Measurements from ENCODE around the gene MSANTD2.
A peak's percentile ranks its signal among the peaks of the same experiment; 100 is the strongest.

MSANTD2 gene

GRCh38 chr11:124756753-124757227, 43.4 kb downstream of the MSANTD2 start:
- Histone ChIP-seq H3K36me3 (ENCODE audit: control insufficient read depth, low read depth, low read length) (no peaks in the 10 kb centered on the region), H3K4me3 (ENCODE audit: low read length) (no peak overlapping the region), H3K27ac (ENCODE audit: low read length) (no peak overlapping the region), H3K27me3 (ENCODE audit: control insufficient read depth, insufficient read depth, low read length) (peaks cover 100% of the 10 kb centered on the region), H3K4me1 (ENCODE audit: control insufficient read depth, low read depth, low read length) (peaks cover 14% of the 10 kb centered on the region), H3K9ac (ENCODE audit: low read length) (no peak overlapping the region), H3K9me3 (ENCODE audit: control insufficient read depth, low read depth, low read length) (no peaks in the 10 kb centered on the region)

- peaks cover 100% of the 10 kb centered on the region for H3K27me3 ChIP-seq (ENCODE audit: control insufficient read depth, insufficient read depth, low read length)
- H3K9me3 ChIP-seq (ENCODE audit: control insufficient read depth, low read depth, low read length), result no peaks in the 10 kb centered on the region
- peaks cover 9% of the 10 kb centered on the region for H3K4me1 ChIP-seq (ENCODE audit: control insufficient read depth, low read depth, low read length)
- H3K9ac ChIP-seq (ENCODE audit: low read length), result no peak overlapping the region
- no peak overlapping the region for H3K4me3 ChIP-seq (ENCODE audit: low read length)
- H3K36me3 ChIP-seq (ENCODE audit: control insufficient read depth, low read depth, low read length), result no peaks in the 10 kb centered on the region
- no peak overlapping the region for H3K27ac ChIP-seq (ENCODE audit: low read length)
Observed at GRCh38 chr11:124756033-124756752, 44.0 kb downstream of the MSANTD2 start.

GRCh38 chr11:124754710-124755109, 45.5 kb downstream of the MSANTD2 start:
- peaks cover 9% of the 10 kb centered on the region for H3K4me1 ChIP-seq (ENCODE audit: control insufficient read depth, low read depth, low read length)
- no peak overlapping the region for H3K9ac ChIP-seq (ENCODE audit: low read length)
- no peaks in the 10 kb centered on the region for H3K9me3 ChIP-seq (ENCODE audit: control insufficient read depth, low read depth, low read length)
- H3K27ac ChIP-seq (ENCODE audit: low read length), result no peak overlapping the region
- peaks cover 100% of the 10 kb centered on the region for H3K27me3 ChIP-seq (ENCODE audit: control insufficient read depth, insufficient read depth, low read length)
- no peak overlapping the region for H3K4me3 ChIP-seq (ENCODE audit: low read length)
- H3K36me3 ChIP-seq (ENCODE audit: control insufficient read depth, low read depth, low read length), result no peaks in the 10 kb centered on the region

GRCh38 chr11:124754309-124754708, 45.9 kb downstream of the MSANTD2 start:
- H3K27ac ChIP-seq (ENCODE audit: low read length), result no peak overlapping the region
- peaks cover 8% of the 10 kb centered on the region for H3K4me1 ChIP-seq (ENCODE audit: control insufficient read depth, low read depth, low read length)
- H3K27me3 ChIP-seq (ENCODE audit: control insufficient read depth, insufficient read depth, low read length), result peaks cover 100% of the 10 kb centered on the region
- no peak overlapping the region for H3K4me3 ChIP-seq (ENCODE audit: low read length)
- H3K9me3 ChIP-seq (ENCODE audit: control insufficient read depth, low read depth, low read length), result no peaks in the 10 kb centered on the region
- no peak overlapping the region for H3K9ac ChIP-seq (ENCODE audit: low read length)
- H3K36me3 ChIP-seq (ENCODE audit: control insufficient read depth, low read depth, low read length), result no peaks in the 10 kb centered on the region

GRCh38 chr11:124753624-124754023, 46.6 kb downstream of the MSANTD2 start:
- Histone ChIP-seq H3K27ac (ENCODE audit: low read length) (no peak overlapping the region), H3K27me3 (ENCODE audit: control insufficient read depth, insufficient read depth, low read length) (peaks cover 100% of the 10 kb centered on the region), H3K9me3 (ENCODE audit: control insufficient read depth, low read depth, low read length) (no peaks in the 10 kb centered on the region), H3K36me3 (ENCODE audit: control insufficient read depth, low read depth, low read length) (no peaks in the 10 kb centered on the region), H3K9ac (ENCODE audit: low read length) (no peak overlapping the region), H3K4me3 (ENCODE audit: low read length) (no peak overlapping the region), H3K4me1 (ENCODE audit: control insufficient read depth, low read depth, low read length) (peaks cover 3% of the 10 kb centered on the region)

- Histone ChIP-seq H3K4me3 (ENCODE audit: low read length) (no peak overlapping the region), H3K36me3 (ENCODE audit: control insufficient read depth, low read depth, low read length) (no peaks in the 10 kb centered on the region), H3K27me3 (ENCODE audit: control insufficient read depth, insufficient read depth, low read length) (peaks cover 100% of the 10 kb centered on the region), H3K9me3 (ENCODE audit: control insufficient read depth, low read depth, low read length) (no peaks in the 10 kb centered on the region), H3K9ac (ENCODE audit: low read length) (no peak overlapping the region), H3K27ac (ENCODE audit: low read length) (no peak overlapping the region), H3K4me1 (ENCODE audit: control insufficient read depth, low read depth, low read length) (peaks cover 3% of the 10 kb centered on the region)
Observed at GRCh38 chr11:124753205-124753604, 47.0 kb downstream of the MSANTD2 start.

GRCh38 chr11:124752471-124753102, 47.6 kb downstream of the MSANTD2 start:
- Histone ChIP-seq H3K27me3 (ENCODE audit: control insufficient read depth, insufficient read depth, low read length) (peaks cover 100% of the 10 kb centered on the region), H3K36me3 (ENCODE audit: control insufficient read depth, low read depth, low read length) (no peaks in the 10 kb centered on the region), H3K9ac (ENCODE audit: low read length) (no peak overlapping the region), H3K4me1 (ENCODE audit: control insufficient read depth, low read depth, low read length) (peaks cover 3% of the 10 kb centered on the region), H3K27ac (ENCODE audit: low read length) (no peak overlapping the region), H3K4me3 (ENCODE audit: low read length) (peak overlapping the region; percentile 49), H3K9me3 (ENCODE audit: control insufficient read depth, low read depth, low read length) (no peaks in the 10 kb centered on the region)

GRCh38 chr11:124751741-124752470, 48.3 kb downstream of the MSANTD2 start, which contains the start of gene VSIG2:
Gene VSIG2, minus strand, starts transcription at chr11:124752255. Its CDS starts 118 bp downstream, at chr11:124752137.
- no peak within 1 kb of the TSS for H3K27ac ChIP-seq (ENCODE audit: low read length)
- H3K27me3 ChIP-seq (ENCODE audit: control insufficient read depth, insufficient read depth, low read length), result peaks cover 100% of the 10 kb centered on the region
- H3K4me3 ChIP-seq (ENCODE audit: low read length), result peak within 1 kb of the TSS; percentile 49
- no peaks in the 10 kb centered on the region for H3K36me3 ChIP-seq (ENCODE audit: control insufficient read depth, low read depth, low read length)
- H3K9ac ChIP-seq (ENCODE audit: low read length), result no peak within 1 kb of the TSS
- H3K9me3 ChIP-seq (ENCODE audit: control insufficient read depth, low read depth, low read length), result no peaks in the 10 kb centered on the region
- peaks cover 9% of the 10 kb centered on the region for H3K4me1 ChIP-seq (ENCODE audit: control insufficient read depth, low read depth, low read length)

- no peaks in the 10 kb centered on the region for H3K36me3 ChIP-seq (ENCODE audit: control insufficient read depth, low read depth, low read length)
- H3K27me3 ChIP-seq (ENCODE audit: control insufficient read depth, insufficient read depth, low read length), result peaks cover 100% of the 10 kb centered on the region
- peak overlapping the region; percentile 49 for H3K4me3 ChIP-seq (ENCODE audit: low read length)
- no peak overlapping the region for H3K9ac ChIP-seq (ENCODE audit: low read length)
- peaks cover 9% of the 10 kb centered on the region for H3K4me1 ChIP-seq (ENCODE audit: control insufficient read depth, low read depth, low read length)
- H3K9me3 ChIP-seq (ENCODE audit: control insufficient read depth, low read depth, low read length), result no peaks in the 10 kb centered on the region
- no peak overlapping the region for H3K27ac ChIP-seq (ENCODE audit: low read length)
Observed at GRCh38 chr11:124751391-124751740, 48.8 kb downstream of the MSANTD2 start.

- Histone ChIP-seq H3K27ac (ENCODE audit: low read length) (no peak overlapping the region), H3K27me3 (ENCODE audit: control insufficient read depth, insufficient read depth, low read length) (peaks cover 100% of the 10 kb centered on the region), H3K9ac (ENCODE audit: low read length) (no peak overlapping the region), H3K4me1 (ENCODE audit: control insufficient read depth, low read depth, low read length) (peaks cover 12% of the 10 kb centered on the region), H3K4me3 (ENCODE audit: low read length) (no peak overlapping the region), H3K9me3 (ENCODE audit: control insufficient read depth, low read depth, low read length) (no peaks in the 10 kb centered on the region), H3K36me3 (ENCODE audit: control insufficient read depth, low read depth, low read length) (no peaks in the 10 kb centered on the region)
Observed at GRCh38 chr11:124749912-124750311, 50.3 kb downstream of the MSANTD2 start.

- Histone ChIP-seq H3K9me3 (ENCODE audit: control insufficient read depth, low read depth, low read length) (no peaks in the 10 kb centered on the region), H3K27ac (ENCODE audit: low read length) (no peak overlapping the region), H3K27me3 (ENCODE audit: control insufficient read depth, insufficient read depth, low read length) (peaks cover 100% of the 10 kb centered on the region), H3K36me3 (ENCODE audit: control insufficient read depth, low read depth, low read length) (no peaks in the 10 kb centered on the region), H3K4me3 (ENCODE audit: low read length) (no peak overlapping the region), H3K9ac (ENCODE audit: low read length) (no peak overlapping the region), H3K4me1 (ENCODE audit: control insufficient read depth, low read depth, low read length) (peaks cover 13% of the 10 kb centered on the region)
Observed at GRCh38 chr11:124748481-124749343, 51.5 kb downstream of the MSANTD2 start.
